Skin of body (tissue), 2 donors: Measurements from ENCODE around the gene WWOX. TPM values are rescaled to one million over a fixed set of nuclear protein-coding genes. Genes with fewer than 3 reads are reported as not detected.
"Not testable (repeated sequence)": the region's sequence is repeated elsewhere in the genome, so short reads cannot be mapped to it uniquely, and the experiment has no call there.

Source experiments
- DNase-seq: peaks from one replicate; lab custom pipeline; 2025; lab: John Stamatoyannopoulos, UW
- total RNA-seq: library from RNA; depleted of rRNA; stranded (reverse); fragments of >200 nt; gene quantifications from one replicate; pipeline ENCODE4 v1.2.3, GENCODE V29; 2014

Gene WWOX
- total RNA-seq, 1 donor from 2014 or later = 30.5 TPM

- DNase-seq = no peak
Measured at GRCh38 chr16:78672779-78673556, 573.5 kb downstream of the WWOX start.

GRCh38 chr16:78673884-78674283 lies 574.4 kb downstream of the WWOX start:
- DNase-seq = no peak

DNA sequence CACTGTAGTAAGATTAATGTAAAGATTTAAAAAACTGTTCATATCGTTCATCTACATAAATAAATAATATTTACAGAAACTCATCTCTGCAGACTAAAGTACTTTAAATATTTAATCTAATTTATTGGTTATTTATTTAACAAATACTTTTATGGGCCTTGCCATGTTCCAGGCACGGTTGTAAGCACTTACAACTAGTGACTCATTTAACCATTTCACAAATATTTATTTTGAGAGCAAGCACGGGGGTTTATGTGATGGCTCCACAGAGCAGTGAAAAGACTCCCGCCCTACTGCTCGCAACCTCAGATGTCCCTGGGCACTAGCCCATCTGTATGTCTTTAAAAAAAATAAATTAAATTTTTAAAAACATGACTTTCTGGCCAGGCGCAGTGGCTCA lies 575.9 kb downstream of the WWOX start:
- DNase-seq = no peak

GRCh38 chr16:78675951-78676792 lies 576.7 kb downstream of the WWOX start:
- DNase-seq = peak; percentile 22

GRCh38 chr16:78677181-78677731 lies 577.8 kb downstream of the WWOX start:
- no peak for DNase-seq

DNA sequence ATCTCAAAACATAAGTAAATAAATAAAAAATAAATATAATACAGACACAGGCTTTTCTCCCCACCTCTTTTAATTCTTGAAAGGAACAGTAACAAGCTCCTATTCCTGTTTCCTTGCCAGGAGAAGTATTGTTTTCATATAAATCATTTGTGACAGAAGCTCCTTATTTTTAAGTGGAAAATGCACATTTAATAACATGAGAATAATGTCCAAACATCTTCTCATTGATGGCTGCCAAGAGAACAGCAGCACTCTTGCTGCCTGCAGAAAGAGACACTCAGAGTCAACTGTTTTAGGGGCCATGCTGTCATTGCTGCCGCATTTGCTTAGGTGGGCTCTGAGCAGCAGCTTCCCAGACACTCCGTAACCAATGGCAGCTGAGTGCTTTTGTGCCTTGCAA lies 580.1 kb downstream of the WWOX start:
- DNase-seq = no peak

GRCh38 chr16:78681743-78682142 lies 582.3 kb downstream of the WWOX start:
- no peak for DNase-seq

- peak; percentile 60 for DNase-seq
Measured at GRCh38 chr16:78684030-78684611, 584.7 kb downstream of the WWOX start.

DNA sequence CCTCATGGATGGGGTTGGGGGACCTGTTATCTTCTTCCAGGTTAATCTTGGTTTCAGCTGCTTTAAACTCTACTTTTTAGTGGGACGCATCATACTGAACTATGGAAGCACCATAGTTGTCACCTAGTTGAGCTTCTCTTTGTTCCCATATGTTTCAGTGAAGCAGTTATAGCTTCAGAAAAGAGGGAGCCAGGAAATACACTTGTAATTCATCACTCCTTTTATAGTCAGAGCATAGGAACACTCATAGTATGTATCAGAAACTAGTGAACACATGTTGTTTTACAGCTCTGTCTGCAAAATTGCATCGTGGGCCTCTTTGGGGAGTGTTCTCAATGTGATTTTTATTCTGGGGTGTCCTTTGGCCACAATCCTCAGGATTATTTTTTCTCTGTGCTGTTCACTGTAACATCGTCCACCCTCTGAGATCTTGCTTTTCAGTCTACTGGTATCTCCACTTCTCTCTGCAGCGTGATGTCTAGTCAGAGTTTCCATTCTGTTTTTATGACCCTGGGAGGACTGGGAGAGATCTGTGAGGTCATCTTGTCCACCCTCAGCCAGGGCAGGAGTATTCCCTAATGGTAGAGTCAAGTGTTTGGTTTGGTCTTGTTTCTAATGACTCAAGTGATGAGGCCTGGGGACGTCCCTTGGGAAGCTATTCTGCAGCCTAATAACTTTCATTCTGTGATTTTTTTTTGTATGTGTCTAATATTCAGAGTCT lies 585.4 kb downstream of the WWOX start:
- DNase-seq = peak; percentile 83

- no peak for DNase-seq
Measured at GRCh38 chr16:78686601-78687000, 587.1 kb downstream of the WWOX start.

- peak; percentile 77 for DNase-seq
Measured at GRCh38 chr16:78689028-78689427, 589.6 kb downstream of the WWOX start.

DNA sequence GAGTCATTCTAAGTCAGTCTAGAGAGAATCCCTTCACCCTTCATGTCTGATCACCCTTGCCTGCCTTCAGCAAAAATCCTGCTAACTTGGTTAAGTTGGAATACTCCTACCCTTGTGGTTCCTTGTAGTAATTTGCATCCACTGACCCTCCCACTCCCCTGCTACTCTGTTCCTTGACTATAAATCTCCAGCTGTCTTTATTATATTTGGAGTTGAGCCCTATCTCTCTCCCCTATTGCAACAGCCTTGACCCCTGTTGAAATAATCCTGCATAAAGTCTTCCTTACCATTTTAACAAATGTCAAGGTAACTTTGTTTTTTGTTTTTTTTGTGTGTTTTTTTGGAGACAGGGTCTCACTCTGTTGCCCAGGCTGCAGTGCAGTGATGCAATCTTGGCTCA lies 590.1 kb downstream of the WWOX start:
- no peak for DNase-seq

- DNase-seq = no peak
Measured at GRCh38 chr16:78690510-78690909, 591.1 kb downstream of the WWOX start.

DNA sequence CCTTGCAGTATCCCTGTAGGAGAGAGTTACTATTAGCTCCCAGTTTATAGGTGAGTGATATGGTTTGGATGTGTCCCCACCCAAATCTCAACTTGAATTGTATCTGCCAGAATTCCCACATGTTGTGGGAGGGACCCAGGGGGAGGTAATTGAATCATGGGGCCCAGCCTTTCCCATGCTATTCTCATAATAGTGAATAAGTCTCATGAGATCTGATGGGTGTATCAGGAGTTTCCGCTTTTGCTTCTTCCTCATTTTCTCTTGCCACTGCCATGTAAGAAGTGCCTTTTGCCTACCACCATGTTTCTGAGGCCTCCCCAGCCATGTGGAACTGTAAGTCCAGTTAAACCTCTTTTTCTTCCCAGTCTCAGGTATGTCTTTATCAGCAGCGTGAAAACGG lies 592.3 kb downstream of the WWOX start:
- not testable (repeated sequence) for DNase-seq

DNA sequence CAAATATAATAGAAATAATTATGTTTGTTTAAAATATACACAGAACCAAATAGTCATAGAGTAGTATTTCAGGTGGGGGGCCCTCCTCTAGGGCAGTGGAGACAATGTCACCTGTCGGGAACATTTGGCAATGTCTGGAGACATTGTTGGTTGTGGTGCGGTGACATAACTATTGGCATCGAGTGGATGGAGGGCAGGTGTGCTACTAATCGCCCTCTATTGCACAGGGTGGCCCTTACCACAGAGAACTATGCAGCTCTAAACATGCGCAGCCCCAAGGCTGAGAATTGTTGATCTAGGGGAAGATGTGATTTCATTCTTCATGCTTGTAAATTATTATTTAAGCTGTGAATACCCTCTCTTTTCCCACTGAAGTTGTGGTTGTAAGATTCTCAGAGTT lies 594.0 kb downstream of the WWOX start:
- DNase-seq = no peak

- DNase-seq = no peak
Measured at GRCh38 chr16:78694414-78694813, 595.0 kb downstream of the WWOX start.

DNA sequence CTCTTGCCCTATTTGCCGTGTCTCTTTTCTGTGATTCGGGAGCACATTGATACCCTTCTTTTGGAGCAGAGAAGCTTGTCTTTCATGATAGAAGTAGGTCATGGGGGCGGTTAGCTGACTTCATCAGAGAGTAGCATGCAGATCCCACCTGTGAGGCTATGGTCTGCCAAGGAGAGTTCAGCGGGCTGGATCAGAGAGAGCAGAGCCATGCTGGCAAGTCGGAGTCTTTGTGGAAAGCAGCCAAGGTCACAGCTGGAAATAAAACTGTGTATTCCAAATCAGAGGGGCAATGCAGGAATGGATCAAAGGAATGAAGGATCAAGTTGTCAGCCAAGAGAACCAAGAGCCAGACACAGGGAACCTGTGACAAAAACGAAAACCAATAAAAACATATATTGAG lies 595.9 kb downstream of the WWOX start:
- DNase-seq = no peak

GRCh38 chr16:78696797-78697196 lies 597.3 kb downstream of the WWOX start:
- DNase-seq = no peak

- DNase-seq = no peak
Measured at GRCh38 chr16:78697426-78697825, 598.0 kb downstream of the WWOX start.

- DNase-seq = peak; percentile 21
Measured at GRCh38 chr16:78703936-78704335, 604.5 kb downstream of the WWOX start.

DNA sequence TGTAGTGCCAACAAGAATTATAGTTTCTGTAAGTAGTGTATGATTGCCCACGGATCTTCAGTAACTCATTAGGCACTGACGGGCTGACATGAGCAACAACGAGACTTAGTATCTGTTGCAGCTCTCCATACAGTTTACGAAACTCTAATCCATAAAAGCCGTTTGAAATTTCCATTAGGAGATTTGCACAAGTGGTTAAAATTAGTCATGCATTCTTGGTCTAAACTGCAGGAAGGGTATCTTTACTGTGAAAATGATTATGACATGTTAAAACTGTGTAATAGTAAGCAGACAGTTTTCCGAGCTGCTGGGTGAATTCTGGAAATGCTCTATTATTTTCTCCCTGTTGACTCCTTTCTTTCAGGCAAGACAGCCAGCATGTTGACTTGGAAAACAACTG lies 605.0 kb downstream of the WWOX start:
- no peak for DNase-seq
